Large intestine (tissue), 3 donors: ENCODE results near the gene MKKS. TPM values are rescaled to one million over a fixed set of nuclear protein-coding genes. Genes with fewer than 3 reads are reported as not detected.

Experiments used
- DNase-seq, 2 donors: peaks; one replicate each; pipeline versions ENCODE4 v3.0.0 to v3.0.0-alpha.2; 2013
- H3K27ac ChIP-seq: one replicate; pipeline ENCODE4 v1.5.1; 2013; ENCODE audit warnings: low read length
- H3K27me3 ChIP-seq: 2 replicates; pipeline ENCODE4 v1.6.1; 2013; ENCODE audit warnings: low read length; ENCODE audit not compliant: control insufficient read depth, insufficient read depth
- H3K36me3 ChIP-seq: 2 replicates; pipeline ENCODE4 v1.6.1; 2013; ENCODE audit warnings: low read length; ENCODE audit not compliant: control insufficient read depth, insufficient read depth
- H3K4me1 ChIP-seq: one replicate; pipeline ENCODE4 v1.6.1; 2013; ENCODE audit warnings: low read length; ENCODE audit not compliant: control insufficient read depth, insufficient read depth
- H3K4me3 ChIP-seq: one replicate; pipeline ENCODE4 v1.5.1; 2013; ENCODE audit warnings: low read length
- H3K9me3 ChIP-seq: one replicate; pipeline ENCODE4 v1.6.1; 2013; ENCODE audit warnings: mild to moderate bottlenecking, low read depth, low read length, moderate library complexity; ENCODE audit not compliant: control insufficient read depth
- WGBS: methylation state at CpG from one replicate; pipeline ENCODE4 v1.1.5; 2013; ENCODE audit warnings: low lambda C conversion rate; ENCODE audit not compliant: insufficient coverage; 5-methylcytosine and 5-hydroxymethylcytosine counted together
- polyA plus RNA-seq: library from polyadenylated mRNA; unstranded; fragments of 120-200 nt; gene quantifications from one replicate; pipeline ENCODE4 v1.2.1, GENCODE V29; 2013

The MKKS gene
- polyA plus RNA-seq, 1 donor: 24.1 TPM

GRCh38 chr20:10454151-10454750 is 20.2 kb upstream of the MKKS start:
- Histone ChIP-seq H3K4me1 (no peaks in the 10 kb centered on the region), H3K27ac (no peak overlapping the region)
- DNase-seq: no peak

GRCh38 chr20:10453241-10453640 is 19.2 kb upstream of the MKKS start:
- DNase-seq: no peak
- H3K27ac ChIP-seq: no peak overlapping the region
- H3K4me1 ChIP-seq: no peaks in the 10 kb centered on the region
- no peak overlapping the region for H3K4me3 ChIP-seq
- no CpG with 5 or more reads among the region's 5 CpGs for WGBS
- no peaks in the 10 kb centered on the region for H3K27me3 ChIP-seq
- no peaks in the 10 kb centered on the region for H3K9me3 ChIP-seq
- no peaks in the 10 kb centered on the region for H3K36me3 ChIP-seq

More at GRCh38 chr20:10454151-10454750, 20.2 kb upstream of the MKKS start:
- Histone ChIP-seq H3K27me3 (no peaks in the 10 kb centered on the region), H3K36me3 (no peaks in the 10 kb centered on the region), H3K9me3 (no peaks in the 10 kb centered on the region), H3K4me3 (no peak overlapping the region)

- no peak overlapping the region for H3K4me3 ChIP-seq
- no peaks in the 10 kb centered on the region for H3K9me3 ChIP-seq
- WGBS: no CpG with 5 or more reads among the region's 2 CpGs
- no peaks in the 10 kb centered on the region for H3K4me1 ChIP-seq
- no peak for DNase-seq
- no peaks in the 10 kb centered on the region for H3K27me3 ChIP-seq
- H3K27ac ChIP-seq: no peak overlapping the region
- H3K36me3 ChIP-seq: no peaks in the 10 kb centered on the region
These were observed 15.2 kb upstream of the MKKS start for GRCh38 chr20:10449270-10449669.

- no peaks in the 10 kb centered on the region for H3K4me1 ChIP-seq
- DNase-seq: no peak
- no peak overlapping the region for H3K4me3 ChIP-seq
- 100% methylated on average over 1 of the region's 6 CpGs for WGBS
- no peaks in the 10 kb centered on the region for H3K36me3 ChIP-seq
- H3K9me3 ChIP-seq: no peaks in the 10 kb centered on the region
- H3K27ac ChIP-seq: no peak overlapping the region
- no peaks in the 10 kb centered on the region for H3K27me3 ChIP-seq
These were observed 14.5 kb upstream of the MKKS start for GRCh38 chr20:10448270-10449156.

- no peaks in the 10 kb centered on the region for H3K9me3 ChIP-seq
- H3K4me3 ChIP-seq: no peak overlapping the region
- no peaks in the 10 kb centered on the region for H3K27me3 ChIP-seq
- no CpG with 5 or more reads among the region's 3 CpGs for WGBS
- no peaks in the 10 kb centered on the region for H3K4me1 ChIP-seq
- no peaks in the 10 kb centered on the region for H3K36me3 ChIP-seq
- no peak overlapping the region for H3K27ac ChIP-seq
- peak in 1 of 2 donors; percentile 30 for DNase-seq
These were observed 13.0 kb upstream of the MKKS start for GRCh38 chr20:10447028-10447427.

GRCh38 chr20:10445758-10446157 is 11.7 kb upstream of the MKKS start:
- no CpG with 5 or more reads among the region's 4 CpGs for WGBS
- DNase-seq: no peak
- H3K27ac ChIP-seq: no peak overlapping the region
- H3K27me3 ChIP-seq: no peaks in the 10 kb centered on the region
- H3K36me3 ChIP-seq: no peaks in the 10 kb centered on the region
- no peaks in the 10 kb centered on the region for H3K9me3 ChIP-seq
- no peak overlapping the region for H3K4me3 ChIP-seq
- no peaks in the 10 kb centered on the region for H3K4me1 ChIP-seq

GRCh38 chr20:10443936-10444335 is 9.9 kb upstream of the MKKS start:
- no peak for DNase-seq
- no peaks in the 10 kb centered on the region for H3K36me3 ChIP-seq
- H3K27me3 ChIP-seq: no peaks in the 10 kb centered on the region
- H3K4me3 ChIP-seq: no peak overlapping the region
- no peak overlapping the region for H3K27ac ChIP-seq
- no peaks in the 10 kb centered on the region for H3K4me1 ChIP-seq
- H3K9me3 ChIP-seq: no peaks in the 10 kb centered on the region
- no CpG with 5 or more reads among the region's 2 CpGs for WGBS

- Histone ChIP-seq H3K4me1 (no peaks in the 10 kb centered on the region), H3K27ac (no peak overlapping the region), H3K9me3 (no peaks in the 10 kb centered on the region), H3K36me3 (no peaks in the 10 kb centered on the region), H3K27me3 (no peaks in the 10 kb centered on the region), H3K4me3 (no peak overlapping the region)
- WGBS: no CpG with 5 or more reads among the region's 4 CpGs
- no peak for DNase-seq
These were observed 4.2 kb upstream of the MKKS start for GRCh38 chr20:10438217-10438616.

GRCh38 chr20:10436053-10436699 is 2.2 kb upstream of the MKKS start:
- WGBS: 96% methylated on average over 5 of the region's 20 CpGs
- no peak overlapping the region for H3K27ac ChIP-seq
- H3K4me3 ChIP-seq: no peak overlapping the region
- no peaks in the 10 kb centered on the region for H3K9me3 ChIP-seq
- no peaks in the 10 kb centered on the region for H3K4me1 ChIP-seq
- no peaks in the 10 kb centered on the region for H3K27me3 ChIP-seq
- H3K36me3 ChIP-seq: no peaks in the 10 kb centered on the region
- DNase-seq: no peak

GRCh38 chr20:10434832-10435812 is 1.1 kb upstream of the MKKS start, which contains the start of gene SLX4IP:
Gene SLX4IP, plus strand, starts transcription at chr20:10435305. Its CDS starts 22,900 bp downstream, at chr20:10458205.
- Histone ChIP-seq H3K27me3 (no peaks in the 10 kb centered on the region), H3K4me3 (peak within 1 kb of the TSS; percentile 81), H3K27ac (peak within 1 kb of the TSS; percentile 77), H3K36me3 (no peaks in the 10 kb centered on the region), H3K4me1 (no peaks in the 10 kb centered on the region), H3K9me3 (no peaks in the 10 kb centered on the region)
- 0% methylated on average over 3 of the region's 32 CpGs for WGBS
- peak; percentile 92 to 98 for DNase-seq
